HG03045 (cell line): Measurements from ENCODE around the gene ARHGEF4.

Experiments
- ATAC-seq: cut with Tn5 transposase; IDR thresholded peaks from one replicate; pipeline ENCODE4 v1.9.1; 2021; ENCODE audit warnings: mild to moderate bottlenecking, moderate library complexity; ENCODE audit not compliant: unreplicated experiment

The ARHGEF4 gene

GRCh38 chr2:131006561-131006960, 169.8 kb downstream of the ARHGEF4 start:
- ATAC-seq: no peak

- no peak for ATAC-seq
Measured at GRCh38 chr2:131008967-131009366, 172.3 kb downstream of the ARHGEF4 start.

GRCh38 chr2:131009713-131010475, 173.2 kb downstream of the ARHGEF4 start:
- no peak for ATAC-seq

- no peak for ATAC-seq
Measured at GRCh38 chr2:131010566-131010965, 173.9 kb downstream of the ARHGEF4 start.

- no peak for ATAC-seq
Measured at GRCh38 chr2:131011486-131011885, 174.8 kb downstream of the ARHGEF4 start.

- ATAC-seq: no peak
Measured at GRCh38 chr2:131014141-131014540, 177.4 kb downstream of the ARHGEF4 start.

- ATAC-seq: no peak
Measured at GRCh38 chr2:131015764-131016163, 179.1 kb downstream of the ARHGEF4 start.

- ATAC-seq: no peak
Measured at GRCh38 chr2:131016826-131017741, 180.4 kb downstream of the ARHGEF4 start.

- ATAC-seq: no peak
Measured at GRCh38 chr2:131022731-131023130, 186.0 kb downstream of the ARHGEF4 start.

- ATAC-seq: no peak
Measured at GRCh38 chr2:131023758-131024157, 187.0 kb downstream of the ARHGEF4 start.

- ATAC-seq: no peak
Measured at GRCh38 chr2:131026919-131027318, 190.2 kb downstream of the ARHGEF4 start.

- ATAC-seq: no peak
Measured at GRCh38 chr2:131027566-131028528, 191.1 kb downstream of the ARHGEF4 start.

GRCh38 chr2:131029812-131030211, 193.1 kb downstream of the ARHGEF4 start:
- no peak for ATAC-seq

- no peak for ATAC-seq
Measured at GRCh38 chr2:131030478-131030971, 193.8 kb downstream of the ARHGEF4 start.

GRCh38 chr2:131031431-131031841, 194.7 kb downstream of the ARHGEF4 start:
- ATAC-seq: no peak

GRCh38 chr2:131031875-131032274, 195.2 kb downstream of the ARHGEF4 start:
- ATAC-seq: no peak

GRCh38 chr2:131032393-131032836, 195.7 kb downstream of the ARHGEF4 start:
- ATAC-seq: no peak

GRCh38 chr2:131033786-131034121, 197.0 kb downstream of the ARHGEF4 start:
- ATAC-seq: no peak

GRCh38 chr2:131034122-131035051, 197.7 kb downstream of the ARHGEF4 start:
- ATAC-seq: no peak
